ENCODE data around the gene IDE.

- TF ChIP-seq, protein P1, sequence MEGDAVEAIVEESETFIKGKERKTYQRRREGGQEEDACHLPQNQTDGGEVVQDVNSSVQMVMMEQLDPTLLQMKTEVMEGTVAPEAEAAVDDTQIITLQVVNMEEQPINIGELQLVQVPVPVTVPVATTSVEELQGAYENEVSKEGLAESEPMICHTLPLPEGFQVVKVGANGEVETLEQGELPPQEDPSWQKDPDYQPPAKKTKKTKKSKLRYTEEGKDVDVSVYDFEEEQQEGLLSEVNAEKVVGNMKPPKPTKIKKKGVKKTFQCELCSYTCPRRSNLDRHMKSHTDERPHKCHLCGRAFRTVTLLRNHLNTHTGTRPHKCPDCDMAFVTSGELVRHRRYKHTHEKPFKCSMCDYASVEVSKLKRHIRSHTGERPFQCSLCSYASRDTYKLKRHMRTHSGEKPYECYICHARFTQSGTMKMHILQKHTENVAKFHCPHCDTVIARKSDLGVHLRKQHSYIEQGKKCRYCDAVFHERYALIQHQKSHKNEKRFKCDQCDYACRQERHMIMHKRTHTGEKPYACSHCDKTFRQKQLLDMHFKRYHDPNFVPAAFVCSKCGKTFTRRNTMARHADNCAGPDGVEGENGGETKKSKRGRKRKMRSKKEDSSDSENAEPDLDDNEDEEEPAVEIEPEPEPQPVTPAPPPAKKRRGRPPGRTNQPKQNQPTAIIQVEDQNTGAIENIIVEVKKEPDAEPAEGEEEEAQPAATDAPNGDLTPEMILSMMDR (IDR thresholded peaks at IDR 0.05): no peak
- TF ChIP-seq POLR2A (IDR thresholded peaks at IDR 0.05): no peak
Measured at GRCh38 chr10:92478536-92478935, 95.4 kb downstream of the IDE start.

Data from transverse colon (tissue), 3 donors.